HCT116 (cell line): ENCODE results near the gene LMBRD1. TPM values are rescaled to one million over a fixed set of nuclear protein-coding genes. Genes with fewer than 3 reads are reported as not detected.
"Not testable (repeated sequence)": the region's sequence is repeated elsewhere in the genome, so short reads cannot be mapped to it uniquely, and the experiment has no call there.

Experiments used
- ATAC-seq: fragments of 200-7000 bp; cut with Tn5 transposase; 2 replicates; pipeline ENCODE4 v1.9.1; 2020; ENCODE audit warnings: mild to moderate bottlenecking, moderate library complexity
- BruUV-seq: library from RNA; stranded (reverse); fragments of 400-500 nt; replicated peaks from 2 replicates; lab custom pipeline; 2021; lab: Mats Ljungman, UMichigan
- CTCF ChIA-PET: fragments of 300-600 bp; sonication (Branson Sonifier 250); formaldehyde crosslinking; loops from one replicate; lab custom pipeline; 2021; ENCODE audit warnings: antibody characterized with exemption; lab: Charles Lee
- POLR2A ChIA-PET: fragments of 300-600, 350-600 bp; sonication (Branson Sonifier 250); formaldehyde crosslinking; loops from one replicate; lab custom pipeline; 2021; ENCODE audit warnings: antibody characterized with exemption; lab: Charles Lee
- RAD21 ChIA-PET, 2 experiments: fragments of 300-600 bp; sonication (Branson Sonifier 250); formaldehyde crosslinking; loops; one replicate each; lab custom pipeline; 2023; ENCODE audit warnings: low total read pairs in 2 of 2; ENCODE audit not compliant: uncharacterized antibody in 2 of 2, unreplicated experiment in 2 of 2, low non-redundant PET in 1 of 2; lab: Charles Lee
- DNase-seq: peaks from one replicate; pipeline ENCODE4 v3.0.0-alpha.2; 2010; ENCODE audit warnings: low read depth, low spot score
- H2AFZ ChIP-seq: fragments of 200-600 bp; shearing (Covaris generic), sonication (generic); 2 replicates; pipeline ENCODE4 v1.6.1; 2017; ENCODE audit warnings: low read depth, mixed run types, mixed read lengths, antibody characterized with exemption, low read length; ENCODE audit not compliant: poor library complexity, severe bottlenecking
- H3K27ac ChIP-seq: 2 replicates; pipeline ENCODE4 v1.5.1; 2012; ENCODE audit warnings: low read depth, low read length
- H3K27me3 ChIP-seq: fragments of 200-600 bp; sonication (generic); 2 replicates; pipeline ENCODE4 v1.6.1; 2016; ENCODE audit warnings: mixed run types, low read length, mixed read lengths; ENCODE audit not compliant: insufficient read depth
- H3K36me3 ChIP-seq, 2 experiments: fragments of 200-500 bp in 1 of 2; fragments of 200-600 bp in 1 of 2; sonication (Bioruptor generic) in 1 of 2; sonication (generic) in 1 of 2; 2 replicates each; pipeline versions ENCODE4 v1.5.1 to v1.6.1; 2014 to 2016; ENCODE audit warnings: low read length in 2 of 2, inconsistent platforms in 1 of 2, mixed read lengths in 1 of 2, mixed run types in 1 of 2; ENCODE audit not compliant: insufficient read depth in 2 of 2, control insufficient read depth in 1 of 2
- H3K4me1 ChIP-seq, 2 experiments: fragments of 200-600 bp in 1 of 2; sonication (generic) in 1 of 2; 2 replicates each; pipeline versions ENCODE4 v1.5.1 to v1.6.1; 2012 to 2017; ENCODE audit warnings: low read length in 2 of 2, inconsistent platforms in 1 of 2, mild to moderate bottlenecking in 1 of 2, mixed read lengths in 1 of 2, mixed run types in 1 of 2, moderate library complexity in 1 of 2; ENCODE audit not compliant: insufficient read depth in 2 of 2, control insufficient read depth in 1 of 2
- H3K4me2 ChIP-seq: fragments of 200-600 bp; sonication (generic); 2 replicates; pipeline ENCODE4 v1.6.1; 2017; ENCODE audit warnings: mixed run types, low read length, mixed read lengths
- H3K4me3 ChIP-seq, 2 experiments: fragments of 200-600 bp in 1 of 2; sonication (generic) in 1 of 2; replicated peaks in 1 of 2; 2 replicates each; pipeline ENCODE4 v1.5.1; 2011 to 2016; ENCODE audit warnings: low read length in 2 of 2, control low read depth in 1 of 2, low read depth in 1 of 2, mild to moderate bottlenecking in 1 of 2, mixed read lengths in 1 of 2, mixed run types in 1 of 2
- H3K79me2 ChIP-seq: fragments of 200-600 bp; sonication (generic); 2 replicates; pipeline ENCODE4 v1.6.1; 2017; ENCODE audit warnings: mild to moderate bottlenecking, mixed run types, low read length, moderate library complexity, mixed read lengths; ENCODE audit not compliant: insufficient read depth
- H3K9ac ChIP-seq: fragments of 200-600 bp; sonication (generic); 2 replicates; pipeline ENCODE4 v1.6.1; 2016; ENCODE audit warnings: low read length, mixed read lengths
- H3K9me2 ChIP-seq: fragments of 200-600 bp; sonication (generic), shearing (Covaris generic); 2 replicates; pipeline ENCODE4 v1.6.1; 2017; ENCODE audit warnings: mixed run types, mild to moderate bottlenecking, moderate library complexity; ENCODE audit not compliant: insufficient read depth
- H3K9me3 ChIP-seq, 2 experiments: fragments of 200-500 bp in 1 of 2; fragments of 200-600 bp in 1 of 2; sonication (Bioruptor generic) in 1 of 2; sonication (generic) in 1 of 2; 2 replicates each; pipeline ENCODE4 v1.6.1; 2014 to 2017; ENCODE audit warnings: low read length in 2 of 2, mixed read lengths in 2 of 2, inconsistent platforms in 1 of 2, low read depth in 1 of 2, mild to moderate bottlenecking in 1 of 2, mixed run types in 1 of 2, moderate library complexity in 1 of 2; ENCODE audit not compliant: control insufficient read depth in 1 of 2, insufficient read depth in 1 of 2
- H4K20me1 ChIP-seq: fragments of 200-600 bp; sonication (generic), shearing (Covaris generic); 2 replicates; pipeline ENCODE4 v1.6.1; 2017; ENCODE audit warnings: mixed run types, mild to moderate bottlenecking, moderate library complexity; ENCODE audit not compliant: insufficient read depth
- EGR1 ChIP-seq: IDR thresholded peaks from 2 replicates; pipeline ENCODE4 v1.6.1; 2012; ENCODE audit warnings: low read depth
- FOSL1 ChIP-seq: IDR thresholded peaks from 2 replicates; pipeline ENCODE4 v1.6.1; 2012; ENCODE audit warnings: low read depth
- POLR2AphosphoS5 ChIP-seq: IDR thresholded peaks from 2 replicates; pipeline ENCODE4 v1.6.1; 2011; ENCODE audit warnings: mild to moderate bottlenecking, low read depth, low read length, moderate library complexity
- SIN3A ChIP-seq: IDR thresholded peaks from 2 replicates; pipeline ENCODE4 v1.6.1; 2012; ENCODE audit warnings: low read depth
- TCF7L2 ChIP-seq: IDR thresholded peaks from 2 replicates; pipeline ENCODE4 v1.7.0; 2011; ENCODE audit warnings: borderline replicate concordance, inconsistent platforms; ENCODE audit not compliant: insufficient read depth, insufficient read length; ENCODE audit errors: extremely low read depth
- ZBTB33 ChIP-seq: IDR thresholded peaks from 2 replicates; pipeline ENCODE4 v1.6.1; 2011; ENCODE audit warnings: mild to moderate bottlenecking, low read length, moderate library complexity; ENCODE audit not compliant: insufficient replicate concordance; ENCODE audit errors: extremely low read depth
- intact Hi-C: fragments of 100-400 bp; cut with micrococcal nuclease; formaldehyde crosslinking; loops from 2 replicates; pipeline ENCODE4 v1.10.0; 2022
- total RNA-seq: library from RNA; stranded (reverse); gene quantifications from one replicate; pipeline ENCODE4 v1.2.1, GENCODE V29; 2021; ENCODE audit not compliant: unreplicated experiment

The LMBRD1 gene
- total RNA-seq, 1 experiment from 2014 or later = 11.9 TPM

DNA sequence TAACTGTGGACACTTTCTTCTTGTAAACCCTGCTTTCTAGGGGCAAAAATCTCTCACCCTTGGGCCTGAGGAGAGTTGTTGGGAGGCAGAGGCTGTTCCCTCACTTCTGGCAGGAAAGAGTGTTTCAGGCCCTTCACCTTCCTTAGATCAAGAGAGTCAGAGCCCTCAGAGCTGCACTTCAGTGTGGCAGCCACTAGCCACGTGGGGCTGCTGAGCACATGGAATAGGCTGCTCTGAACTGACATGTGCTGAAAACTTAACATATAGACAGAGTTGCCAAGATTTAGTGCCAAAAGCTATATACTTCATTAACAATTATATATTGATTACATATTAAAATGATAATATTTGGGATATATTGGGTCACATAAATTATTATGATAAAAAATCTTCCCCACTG lies 4.4 kb upstream of the LMBRD1 start:
- TF ChIP-seq ZBTB33 (no peak), EGR1 (no peak), FOSL1 (no peak), POLR2AphosphoS5 (no peak), SIN3A (no peak), TCF7L2 (no peak)
- CTCF ChIA-PET = no interaction called here
- no TSS peak for BruUV-seq

DNA sequence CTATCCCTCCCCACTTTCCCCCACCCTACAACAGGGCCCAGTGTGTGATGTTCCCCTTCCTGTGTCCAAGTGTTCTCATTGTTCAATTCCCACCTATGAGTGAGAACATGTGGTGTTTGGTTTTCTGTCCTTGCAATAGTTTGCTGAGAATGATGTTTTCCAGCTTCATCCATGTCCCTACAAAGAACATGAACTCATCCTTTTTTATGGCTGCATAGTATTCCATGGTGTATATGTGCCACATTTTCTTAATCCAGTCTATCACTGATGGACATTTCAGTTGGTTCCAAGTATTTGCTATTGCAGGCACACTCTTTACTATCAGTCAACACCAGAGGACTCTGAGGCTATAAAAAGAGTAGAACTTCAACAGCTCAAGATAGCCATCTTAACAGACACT lies 2.0 kb upstream of the LMBRD1 start:
- H4K20me1 ChIP-seq, H3K27me3 ChIP-seq, CTCF ChIA-PET, H3K9me3 ChIP-seq, RAD21 ChIA-PET, H3K27ac ChIP-seq, H3K79me2 ChIP-seq, POLR2A ChIA-PET, ATAC-seq, intact Hi-C loops, DNase-seq, H3K4me2 ChIP-seq, H3K9me2 ChIP-seq, H3K4me3 ChIP-seq, BruUV-seq, H2AFZ ChIP-seq, H3K9ac ChIP-seq, H3K36me3 ChIP-seq: not testable (repeated sequence)
- H3K4me1 ChIP-seq = peaks cover 3 to 14% of the 10 kb centered on the region in 2 experiments; a peak in 3 of 4 replicates

More for the DNA sequence above, 4.4 kb upstream of the LMBRD1 start:
- RAD21 ChIA-PET = no interaction called here
- no peak overlapping the region for H3K9ac ChIP-seq
- no peak overlapping the region for H3K4me3 ChIP-seq
- no peaks in the 10 kb centered on the region for H4K20me1 ChIP-seq
- H2AFZ ChIP-seq = peak overlapping the region; percentile 74
- H3K9me2 ChIP-seq = no peaks in the 10 kb centered on the region
- DNase-seq (no peak), ATAC-seq (no peak)
- intact Hi-C loops = no loop called here
- no peaks in the 10 kb centered on the region for H3K79me2 ChIP-seq
- peaks cover 3 to 8% of the 10 kb centered on the region in 2 experiments; a peak in 3 of 4 replicates for H3K4me1 ChIP-seq
- H3K9me3 ChIP-seq = no peaks in the 10 kb centered on the region
- no peaks in the 10 kb centered on the region for H3K36me3 ChIP-seq
- POLR2A ChIA-PET = no interaction called here
- no peak overlapping the region for H3K27ac ChIP-seq
- H3K27me3 ChIP-seq = no peaks in the 10 kb centered on the region
- no peak overlapping the region for H3K4me2 ChIP-seq
